IPS-18a (cell line): Measurements from ENCODE around the gene PTPRT.

Experiments
- H3K27ac ChIP-seq: one replicate; pipeline ENCODE4 v1.5.1; 2013; ENCODE audit warnings: low read length
- H3K27me3 ChIP-seq: one replicate; pipeline ENCODE4 v1.6.1; 2013; ENCODE audit warnings: mild to moderate bottlenecking, low read length; ENCODE audit not compliant: control insufficient read depth, insufficient read depth
- H3K36me3 ChIP-seq: one replicate; pipeline ENCODE4 v1.6.1; 2013; ENCODE audit warnings: low read depth, low read length; ENCODE audit not compliant: control insufficient read depth
- H3K4me1 ChIP-seq: one replicate; pipeline ENCODE4 v1.6.1; 2013; ENCODE audit warnings: low read depth, low read length; ENCODE audit not compliant: control insufficient read depth
- H3K4me3 ChIP-seq: one replicate; pipeline ENCODE4 v1.5.1; 2013; ENCODE audit warnings: low read length
- H3K9ac ChIP-seq: one replicate; pipeline ENCODE4 v1.6.1; 2013; ENCODE audit warnings: mild to moderate bottlenecking, low read length, moderate library complexity
- H3K9me3 ChIP-seq: one replicate; pipeline ENCODE4 v1.6.1; 2013; ENCODE audit warnings: low read depth, low read length; ENCODE audit not compliant: control insufficient read depth

Gene PTPRT

DNA sequence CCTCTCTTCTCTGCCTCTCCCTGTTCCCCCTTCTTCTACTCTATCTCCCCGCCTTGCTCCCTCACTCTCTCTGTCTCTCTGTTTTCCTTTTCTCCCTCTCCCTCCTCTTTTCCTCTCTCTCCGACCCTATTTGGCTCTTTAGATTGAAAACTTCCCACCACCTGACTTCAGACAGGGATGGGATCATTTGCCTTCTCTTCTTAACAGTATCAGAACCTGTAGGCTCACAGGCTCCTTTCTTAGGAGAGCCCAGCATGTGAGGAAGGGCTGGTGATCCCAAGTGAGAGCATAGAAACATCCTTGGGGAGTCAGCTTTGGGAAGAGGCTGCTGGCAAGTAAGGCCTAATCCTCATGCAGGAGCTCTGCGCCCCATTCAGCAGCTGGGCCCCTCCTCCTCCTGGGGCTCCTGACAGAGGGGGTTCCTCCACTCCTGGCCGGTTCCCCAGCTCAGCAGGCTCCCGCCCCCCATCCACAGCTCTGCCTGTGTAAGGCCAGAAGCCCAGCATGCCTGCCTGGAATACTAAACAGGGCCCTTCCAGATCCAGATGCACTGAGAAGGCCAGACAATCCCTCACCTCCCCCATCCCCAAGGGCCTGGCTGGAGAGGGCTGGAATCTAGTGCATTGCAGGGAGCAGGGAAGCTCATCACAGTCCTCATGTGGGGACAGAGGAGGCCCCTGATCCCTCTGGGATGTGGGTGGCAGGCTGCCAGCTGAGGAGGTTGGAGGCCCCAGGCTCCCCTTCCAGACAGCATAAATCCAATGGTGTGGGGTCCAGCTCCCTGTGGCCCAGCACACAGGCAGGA, 93.4 kb downstream of the PTPRT start:
- Histone ChIP-seq H3K27ac (no peak overlapping the region), H3K9me3 (no peaks in the 10 kb centered on the region), H3K36me3 (no peaks in the 10 kb centered on the region), H3K4me3 (no peak overlapping the region), H3K4me1 (peaks cover 9% of the 10 kb centered on the region), H3K9ac (no peak overlapping the region), H3K27me3 (no peaks in the 10 kb centered on the region)

DNA sequence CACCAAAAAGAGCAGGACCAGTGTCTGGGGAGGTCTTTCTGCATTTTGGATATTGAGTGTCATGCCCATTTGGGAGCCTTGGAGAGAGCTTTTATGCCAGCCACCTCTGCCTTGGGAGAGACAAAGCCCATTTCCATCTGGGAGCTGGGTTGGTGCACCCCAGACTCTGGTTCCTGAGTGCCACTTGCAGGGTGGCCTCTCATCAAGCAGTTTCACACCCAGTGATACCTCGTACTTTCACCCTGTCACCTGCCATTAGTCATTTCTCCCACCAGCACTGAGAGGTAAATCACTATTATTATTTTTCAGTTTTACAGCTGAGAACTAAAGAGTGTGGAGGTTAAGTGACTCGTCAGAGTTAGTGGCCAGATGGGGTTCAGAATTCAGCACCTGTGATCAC, 94.7 kb downstream of the PTPRT start:
- Histone ChIP-seq H3K9ac (no peak overlapping the region), H3K4me3 (no peak overlapping the region), H3K27ac (no peak overlapping the region), H3K27me3 (no peaks in the 10 kb centered on the region), H3K9me3 (no peaks in the 10 kb centered on the region), H3K36me3 (no peaks in the 10 kb centered on the region), H3K4me1 (peaks cover 9% of the 10 kb centered on the region)

DNA sequence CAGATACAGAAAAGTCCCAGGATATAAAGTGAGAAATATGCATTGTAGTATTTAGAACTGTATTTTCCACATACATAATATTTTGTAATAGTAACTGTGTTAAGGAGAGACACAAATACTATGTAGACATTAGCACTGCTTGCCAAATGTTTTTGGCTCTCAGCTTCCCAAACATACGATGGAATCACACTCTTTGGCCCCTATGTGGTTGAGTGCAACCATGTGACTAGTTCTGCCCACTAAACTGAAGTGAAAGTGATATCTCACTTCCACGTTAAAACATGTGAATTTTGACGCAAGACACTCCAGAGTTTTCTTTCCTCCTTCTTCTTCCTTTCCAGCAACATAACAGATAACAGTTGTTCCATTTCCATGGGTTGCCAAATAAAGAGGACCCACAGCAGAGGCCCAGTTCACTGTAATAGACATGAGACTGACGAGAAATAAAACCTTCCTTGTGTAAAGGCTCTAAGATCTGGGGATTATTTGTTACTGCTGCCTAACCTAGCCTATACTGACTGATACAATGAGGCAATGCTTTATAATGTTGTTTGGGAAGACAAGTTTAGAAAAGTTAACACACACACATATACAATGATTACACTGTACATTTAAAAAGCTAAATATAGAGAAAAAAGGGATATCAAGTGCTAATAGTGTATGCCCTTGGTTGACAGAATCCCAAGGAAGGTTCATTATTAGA, 97.2 kb downstream of the PTPRT start:
- no peak overlapping the region for H3K4me3 ChIP-seq
- H3K9me3 ChIP-seq = no peaks in the 10 kb centered on the region
- no peak overlapping the region for H3K27ac ChIP-seq
- no peaks in the 10 kb centered on the region for H3K36me3 ChIP-seq
- peaks cover 9% of the 10 kb centered on the region for H3K4me1 ChIP-seq
- no peaks in the 10 kb centered on the region for H3K27me3 ChIP-seq
- no peak overlapping the region for H3K9ac ChIP-seq

DNA sequence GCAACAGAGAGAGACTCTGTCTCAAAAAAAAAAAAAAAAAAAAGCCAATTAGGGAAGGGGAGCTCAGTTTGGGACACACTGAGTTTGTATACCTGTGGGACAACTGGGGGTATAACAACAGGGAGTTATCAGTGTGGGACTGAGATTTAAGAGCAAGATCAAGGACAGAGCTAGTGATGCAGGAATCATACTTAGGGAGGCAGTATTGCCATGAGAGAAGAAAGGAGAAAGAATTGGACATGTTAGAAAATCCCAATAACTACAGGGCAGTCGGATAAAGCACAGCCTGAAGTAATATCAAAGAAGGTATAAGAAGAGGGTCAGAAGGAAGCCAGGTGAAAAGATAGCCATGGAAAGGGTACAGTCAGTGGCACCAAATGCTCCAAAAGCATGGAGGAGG, 121.2 kb downstream of the PTPRT start:
- H3K4me1 ChIP-seq = no peaks in the 10 kb centered on the region

DNA sequence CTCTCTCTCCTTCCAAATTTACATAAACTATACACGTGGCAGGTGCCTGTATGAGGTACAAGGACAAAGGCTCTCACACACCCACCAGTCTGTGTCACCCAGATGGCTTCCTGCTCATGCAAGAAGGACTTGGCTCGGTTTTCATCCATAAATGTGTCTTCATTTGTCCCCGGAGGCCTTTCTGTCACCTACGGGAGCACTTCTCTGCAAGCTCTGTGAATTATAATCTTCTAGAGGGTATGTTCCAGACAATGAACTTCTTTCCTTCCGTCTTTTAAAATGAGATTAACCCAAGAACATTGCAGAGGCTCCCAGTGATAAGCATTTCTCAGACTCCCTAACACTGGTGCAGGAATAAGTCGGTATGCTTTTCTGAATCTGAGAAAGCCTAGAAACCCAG, 123.6 kb downstream of the PTPRT start:
- no peaks in the 10 kb centered on the region for H3K9me3 ChIP-seq
- no peak overlapping the region for H3K4me3 ChIP-seq
- H3K9ac ChIP-seq = no peak overlapping the region
- H3K4me1 ChIP-seq = no peaks in the 10 kb centered on the region
- H3K36me3 ChIP-seq = no peaks in the 10 kb centered on the region
- no peak overlapping the region for H3K27ac ChIP-seq
- no peaks in the 10 kb centered on the region for H3K27me3 ChIP-seq

More for the DNA sequence above, 121.2 kb downstream of the PTPRT start:
- Histone ChIP-seq H3K9ac (no peak overlapping the region), H3K4me3 (no peak overlapping the region), H3K27ac (no peak overlapping the region), H3K9me3 (no peaks in the 10 kb centered on the region), H3K36me3 (no peaks in the 10 kb centered on the region), H3K27me3 (no peaks in the 10 kb centered on the region)

DNA sequence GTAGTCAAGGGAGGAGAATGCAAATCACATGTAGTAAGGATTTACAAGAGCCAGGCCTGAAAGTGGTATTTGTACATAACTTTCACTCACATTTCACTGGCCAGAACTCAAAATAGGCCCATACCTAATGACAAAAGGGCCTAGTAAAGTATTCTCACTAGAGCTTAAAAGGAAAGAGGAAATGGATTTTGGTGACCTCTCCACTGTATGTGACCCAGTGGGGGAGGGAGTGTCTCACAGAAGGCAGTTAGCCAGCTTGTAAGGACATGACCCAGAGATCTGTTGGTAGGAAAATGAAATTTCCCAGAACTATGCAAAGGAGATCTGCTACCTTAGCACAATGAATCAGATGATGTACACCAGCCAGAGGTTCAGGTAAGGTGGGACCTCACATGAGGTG, 124.4 kb downstream of the PTPRT start:
- H3K4me3 ChIP-seq = no peak overlapping the region
- H3K27me3 ChIP-seq = no peaks in the 10 kb centered on the region
- H3K9ac ChIP-seq = no peak overlapping the region
- no peaks in the 10 kb centered on the region for H3K4me1 ChIP-seq
- no peak overlapping the region for H3K27ac ChIP-seq
- no peaks in the 10 kb centered on the region for H3K9me3 ChIP-seq
- H3K36me3 ChIP-seq = no peaks in the 10 kb centered on the region

DNA sequence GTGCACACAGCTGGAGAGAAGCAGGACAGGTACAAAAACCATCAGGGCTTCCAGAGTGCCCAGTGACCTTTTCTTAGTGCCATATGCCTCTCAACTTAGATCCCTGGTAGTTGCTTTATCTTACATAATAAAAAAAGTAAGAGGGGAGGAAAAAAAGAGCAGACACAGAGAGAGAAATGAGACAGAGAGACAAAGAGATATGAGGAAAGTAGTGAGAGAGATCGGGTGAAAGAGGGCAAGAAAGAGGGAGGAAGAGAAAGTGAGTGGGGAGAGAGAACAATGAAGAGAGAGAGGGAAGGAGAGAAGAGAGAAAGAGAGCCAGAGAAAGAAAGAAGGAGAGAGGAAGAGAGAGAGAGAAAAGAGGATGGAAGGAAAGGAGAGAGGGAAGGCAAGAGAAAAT, 131.6 kb downstream of the PTPRT start:
- no peaks in the 10 kb centered on the region for H3K9me3 ChIP-seq

DNA sequence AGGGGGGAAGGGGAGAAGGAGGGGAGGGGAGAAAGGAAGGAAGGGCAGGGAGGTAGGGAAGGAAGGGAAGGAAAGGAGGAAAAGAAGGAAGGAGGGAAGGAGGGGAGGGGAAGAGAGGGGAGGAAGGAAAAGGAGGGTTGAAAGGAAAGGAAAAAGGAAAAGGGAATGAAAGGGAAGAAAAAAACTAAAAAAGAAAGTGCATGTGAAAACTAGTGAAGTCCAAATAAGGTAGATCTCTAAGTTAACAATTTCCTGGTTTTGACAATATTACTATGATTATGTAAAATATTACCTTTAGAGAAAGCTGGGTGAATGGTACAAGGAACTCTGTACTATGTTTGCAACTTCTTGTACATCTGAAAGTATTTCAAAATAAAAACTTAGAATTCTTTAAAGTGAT, 132.4 kb downstream of the PTPRT start:
- no peaks in the 10 kb centered on the region for H3K9me3 ChIP-seq
- no peaks in the 10 kb centered on the region for H3K27me3 ChIP-seq
- no peak overlapping the region for H3K9ac ChIP-seq
- H3K27ac ChIP-seq = no peak overlapping the region
- H3K4me1 ChIP-seq = no peaks in the 10 kb centered on the region
- no peaks in the 10 kb centered on the region for H3K36me3 ChIP-seq
- no peak overlapping the region for H3K4me3 ChIP-seq

More for the DNA sequence above, 131.6 kb downstream of the PTPRT start:
- no peaks in the 10 kb centered on the region for H3K36me3 ChIP-seq
- H3K4me1 ChIP-seq = no peaks in the 10 kb centered on the region
- no peaks in the 10 kb centered on the region for H3K27me3 ChIP-seq
- H3K9ac ChIP-seq = no peak overlapping the region
- H3K27ac ChIP-seq = no peak overlapping the region
- H3K4me3 ChIP-seq = no peak overlapping the region

DNA sequence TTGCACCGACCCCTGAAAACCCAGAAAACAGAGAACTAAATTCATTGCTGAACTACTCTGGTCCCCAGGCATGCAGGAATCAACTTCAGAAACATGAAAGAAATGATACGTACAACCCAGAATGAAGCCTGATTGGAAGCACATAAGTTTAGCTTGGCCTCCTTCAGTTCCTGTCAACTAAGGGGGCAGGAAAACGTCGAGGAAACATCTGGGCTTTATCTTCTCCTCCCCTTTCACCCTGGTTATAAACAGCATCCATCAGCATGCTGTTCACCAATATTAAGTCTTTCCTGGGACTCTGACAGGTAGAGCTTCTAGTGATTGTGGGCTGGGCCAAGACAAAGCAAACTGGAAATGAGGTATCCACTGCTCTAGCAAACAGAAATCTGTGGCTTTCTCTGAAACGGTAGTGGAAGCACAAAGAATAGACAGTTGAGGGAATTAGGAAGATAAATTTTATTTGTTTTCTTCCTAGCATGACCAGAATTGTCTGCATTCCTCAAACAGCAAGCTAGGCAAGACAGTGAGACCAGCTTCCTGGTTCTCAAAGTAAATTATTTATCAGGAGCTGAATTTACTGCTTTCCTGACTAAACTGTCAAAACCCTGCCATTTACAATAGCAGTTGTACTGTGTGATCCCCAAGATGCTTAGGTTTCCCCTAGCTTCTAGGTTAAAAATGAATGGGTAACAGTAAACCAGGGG, 134.4 kb downstream of the PTPRT start:
- Histone ChIP-seq H3K4me1 (no peaks in the 10 kb centered on the region), H3K4me3 (no peak overlapping the region), H3K36me3 (no peaks in the 10 kb centered on the region), H3K9ac (no peak overlapping the region), H3K27me3 (no peaks in the 10 kb centered on the region), H3K9me3 (no peaks in the 10 kb centered on the region), H3K27ac (no peak overlapping the region)

DNA sequence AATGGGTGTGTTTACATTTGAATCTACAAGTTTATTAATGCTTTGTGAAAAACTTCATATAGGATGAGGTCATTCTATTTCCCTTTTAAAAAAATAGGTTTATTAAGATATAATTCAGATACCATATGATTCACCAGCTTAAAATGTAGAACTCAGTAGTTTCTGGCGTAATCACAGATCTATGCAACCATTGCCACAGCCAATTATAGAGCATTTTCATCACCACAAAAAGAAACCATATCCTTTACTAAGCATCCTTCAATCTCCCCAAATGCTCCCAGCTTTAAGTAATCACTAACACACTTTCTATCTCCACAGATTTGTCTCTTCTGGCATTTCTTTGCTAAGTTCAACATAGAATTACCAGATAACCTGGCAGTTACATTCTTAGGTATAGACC, 137.2 kb downstream of the PTPRT start:
- Histone ChIP-seq H3K36me3 (no peaks in the 10 kb centered on the region), H3K4me1 (no peaks in the 10 kb centered on the region)

DNA sequence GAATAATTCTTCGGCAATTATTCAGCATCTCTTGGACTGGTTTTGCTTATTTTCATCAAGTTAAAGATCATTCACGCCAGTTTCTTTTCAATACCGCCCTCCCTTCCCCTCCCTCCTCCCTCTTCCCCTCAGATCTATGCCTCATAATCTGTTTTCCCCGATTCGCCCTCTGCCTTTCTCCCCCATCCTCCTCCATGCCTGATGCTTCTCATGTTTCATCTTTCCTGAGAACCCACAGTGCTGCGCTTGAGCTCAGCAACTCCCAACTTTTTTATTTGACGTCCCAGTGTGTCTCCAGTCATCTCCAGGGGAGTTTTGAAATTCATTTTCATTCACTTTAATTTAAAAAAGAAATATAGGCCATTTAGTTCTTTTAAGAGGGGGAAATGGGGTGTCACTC, 142.7 kb downstream of the PTPRT start:
- no peaks in the 10 kb centered on the region for H3K27me3 ChIP-seq
- no peak overlapping the region for H3K9ac ChIP-seq
- H3K9me3 ChIP-seq = no peaks in the 10 kb centered on the region
- peaks cover 5% of the 10 kb centered on the region for H3K4me1 ChIP-seq
- H3K4me3 ChIP-seq = no peak overlapping the region
- H3K36me3 ChIP-seq = no peaks in the 10 kb centered on the region
- H3K27ac ChIP-seq = no peak overlapping the region

More for the DNA sequence above, 137.2 kb downstream of the PTPRT start:
- no peak overlapping the region for H3K4me3 ChIP-seq
- H3K9ac ChIP-seq = no peak overlapping the region
- H3K9me3 ChIP-seq = no peaks in the 10 kb centered on the region
- no peak overlapping the region for H3K27ac ChIP-seq
- H3K27me3 ChIP-seq = no peaks in the 10 kb centered on the region
